ENCODE measurements around the gene PGF. TPM values are rescaled to one million over a fixed set of nuclear protein-coding genes. Genes with fewer than 3 reads are reported as not detected.

PGF gene
- total RNA-seq, 3 donors from 2014 or later, result 0.96 to 3.1 (median 2.3) TPM

GRCh38 chr14:74954232-74954946, 1.0 kb downstream of the PGF start:
- DNase-seq, result peak in 1 of 3 donors; percentile 51

GRCh38 chr14:74953686-74954085, 1.7 kb downstream of the PGF start:
- Histone ChIP-seq H3K36me3 (ENCODE audit: low read depth) (no peaks in the 10 kb centered on the region), H3K4me3 (no peak overlapping the region), H3K9me3 (no peaks in the 10 kb centered on the region), H3K4me1 (ENCODE audit: low read depth) (peaks cover 20% of the 10 kb centered on the region)
- intact Hi-C loops (cut with DNase I, micrococcal nuclease), result loop anchor here in 1 of 2 donors (10.0 kb wide), 1 partner anchor 51 kb away; the partner anchor contains the start of gene EIF2B2
- TF ChIP-seq CTCF (IDR thresholded peaks at IDR 0.05), result no peak
- ATAC-seq, result no peak
- no peak for DNase-seq

More at GRCh38 chr14:74954232-74954946, 1.0 kb downstream of the PGF start:
- Histone ChIP-seq H3K4me3 (no peak overlapping the region), H3K4me1 (ENCODE audit: low read depth) (peaks cover 20% of the 10 kb centered on the region), H3K9me3 (no peaks in the 10 kb centered on the region), H3K36me3 (ENCODE audit: low read depth) (no peaks in the 10 kb centered on the region)
- intact Hi-C loops (cut with DNase I, micrococcal nuclease), result loop anchor here in 1 of 2 donors (10.0 kb wide), 1 partner anchor 50 kb away; the partner anchor contains the start of gene EIF2B2
- no peak for ATAC-seq
- TF ChIP-seq CTCF (IDR thresholded peaks at IDR 0.05), result no peak

GRCh38 chr14:74952697-74953484, 2.5 kb downstream of the PGF start:
- Histone ChIP-seq H3K36me3 (ENCODE audit: low read depth) (no peaks in the 10 kb centered on the region), H3K4me1 (ENCODE audit: low read depth) (peaks cover 20% of the 10 kb centered on the region), H3K9me3 (no peaks in the 10 kb centered on the region), H3K4me3 (no peak overlapping the region)
- no peak for DNase-seq
- TF ChIP-seq CTCF (IDR thresholded peaks at IDR 0.05), result no peak
- no peak for ATAC-seq
- intact Hi-C loops (cut with DNase I, micrococcal nuclease), result loop anchor here in 1 of 2 donors (10.0 kb wide), 1 partner anchor 52 kb away; the partner anchor contains the start of gene EIF2B2

GRCh38 chr14:74952180-74952665, 3.2 kb downstream of the PGF start:
- no peak for TF ChIP-seq CTCF (IDR thresholded peaks at IDR 0.05)
- peaks cover 20% of the 10 kb centered on the region for H3K4me1 ChIP-seq (ENCODE audit: low read depth)
- intact Hi-C loops (cut with DNase I, micrococcal nuclease), result loop anchor here in 1 of 2 donors (10.0 kb wide), 1 partner anchor 53 kb away; the partner anchor contains the start of gene EIF2B2
- H3K9me3 ChIP-seq, result no peaks in the 10 kb centered on the region
- no peaks in the 10 kb centered on the region for H3K36me3 ChIP-seq (ENCODE audit: low read depth)
- DNase-seq (no peak), ATAC-seq (no peak)
- H3K4me3 ChIP-seq, result no peak overlapping the region

GRCh38 chr14:74951443-74952179, 3.8 kb downstream of the PGF start:
- H3K4me3 ChIP-seq, result no peak overlapping the region
- H3K4me1 ChIP-seq (ENCODE audit: low read depth), result peaks cover 21% of the 10 kb centered on the region
- H3K36me3 ChIP-seq (ENCODE audit: low read depth), result no peaks in the 10 kb centered on the region
- TF ChIP-seq CTCF (IDR thresholded peaks at IDR 0.05), result no peak
- ATAC-seq (no peak), DNase-seq (peak in 1 of 3 donors; percentile 41)
- intact Hi-C loops (cut with DNase I, micrococcal nuclease), result loop anchor here in 1 of 2 donors (10.0 kb wide), 1 partner anchor 53 kb away; the partner anchor contains the start of gene EIF2B2
- H3K9me3 ChIP-seq, result no peaks in the 10 kb centered on the region
